Sigmoid colon (tissue), 7 donors: ENCODE results near the gene CDH13. TPM values are rescaled to one million over a fixed set of nuclear protein-coding genes. Genes with fewer than 3 reads are reported as not detected.

Source experiments
- DNase-seq: peaks from one replicate; pipeline ENCODE4 v3.0.0-alpha.2; 2019
- H3K27ac ChIP-seq, 4 donors: fragments of 200-600 bp; sonication (generic); one replicate each; pipeline ENCODE4 v1.5.1; 2016 to 2019; ENCODE audit warnings: mild to moderate bottlenecking in 1 of 4
- H3K27me3 ChIP-seq, 3 donors: fragments of 200-600 bp; sonication (generic); one replicate each; pipeline ENCODE4 v1.5.1; 2019; ENCODE audit warnings: mild to moderate bottlenecking in 1 of 3
- H3K36me3 ChIP-seq, 4 donors: fragments of 200-600 bp; sonication (generic); one replicate each; pipeline ENCODE4 v1.5.1; 2016 to 2019
- H3K4me1 ChIP-seq, 4 donors: fragments of 200-600 bp; sonication (generic); one replicate each; pipeline ENCODE4 v1.5.1; 2017 to 2019
- H3K4me3 ChIP-seq, 4 donors: fragments of 200-600 bp; sonication (generic); one replicate each; pipeline ENCODE4 v1.5.1; 2017 to 2019; ENCODE audit warnings: mild to moderate bottlenecking in 2 of 4, moderate library complexity in 1 of 4
- H3K9me3 ChIP-seq, 4 donors: fragments of 200-600 bp in 3 of 4; sonication (generic) in 3 of 4; one replicate each; pipeline versions ENCODE4 v1.5.1 to v1.6.1; 2013 to 2019
- EP300 ChIP-seq, 4 donors: sonication (generic); formaldehyde crosslinking; IDR thresholded peaks; one replicate each; pipeline ENCODE4 v1.6.1; 2017; ENCODE audit warnings: antibody characterized with exemption in 4 of 4
- POLR2A ChIP-seq, 2 donors: fragments of 450-650 bp; IDR thresholded peaks; one replicate each; pipeline ENCODE4 v1.6.1; 2016; ENCODE audit warnings: antibody characterized with exemption in 2 of 2, mild to moderate bottlenecking in 2 of 2, moderate library complexity in 2 of 2
- POLR2AphosphoS5 ChIP-seq, 4 donors: sonication (generic); formaldehyde crosslinking; IDR thresholded peaks; one replicate each; pipeline ENCODE4 v1.6.1; 2017; ENCODE audit warnings: antibody characterized with exemption in 4 of 4
- WGBS, 2 donors: extraction: QIAGEN DNeasy Blood & Tissue Kit; methylation state at CpG; one replicate each; pipeline ENCODE4 v1.1.7; 2013; 5-methylcytosine and 5-hydroxymethylcytosine counted together
- intact Hi-C: fragments of 100-400 bp; cut with DNase I; formaldehyde crosslinking; loops from one replicate; pipeline ENCODE4 v1.15.1; 2023
- polyA plus RNA-seq, 3 donors: library from polyadenylated mRNA; stranded (reverse); fragments of 200-250 nt; gene quantifications; one replicate each; pipeline ENCODE4 v1.2.3, GENCODE V29; 2013
- total RNA-seq, 4 donors: library from RNA; depleted of rRNA; stranded (reverse); fragments of >200 nt; gene quantifications; one replicate each; pipeline ENCODE4 v1.1.0, GENCODE V29; 2016
- TF ChIP-seq, protein P1 (sequence below), 4 experiments: fragments of 450-650 bp in 3 of 4; fragments of 200-600 bp in 1 of 4; IDR thresholded peaks; one replicate each; pipeline ENCODE4 v1.5.1; 2016 to 2019; ENCODE audit warnings: antibody characterized with exemption in 4 of 4, mild to moderate bottlenecking in 3 of 4, moderate library complexity in 2 of 4
- donor health status: healthy with polysubstance abuse.
- donor health status: Bipolar disorder and iron deficiency.
- donor health status: healthy.

The CDH13 gene
- total and polyA plus RNA-seq, 7 donors: 0.60 to 17.6 (median 11.8) TPM

DNA sequence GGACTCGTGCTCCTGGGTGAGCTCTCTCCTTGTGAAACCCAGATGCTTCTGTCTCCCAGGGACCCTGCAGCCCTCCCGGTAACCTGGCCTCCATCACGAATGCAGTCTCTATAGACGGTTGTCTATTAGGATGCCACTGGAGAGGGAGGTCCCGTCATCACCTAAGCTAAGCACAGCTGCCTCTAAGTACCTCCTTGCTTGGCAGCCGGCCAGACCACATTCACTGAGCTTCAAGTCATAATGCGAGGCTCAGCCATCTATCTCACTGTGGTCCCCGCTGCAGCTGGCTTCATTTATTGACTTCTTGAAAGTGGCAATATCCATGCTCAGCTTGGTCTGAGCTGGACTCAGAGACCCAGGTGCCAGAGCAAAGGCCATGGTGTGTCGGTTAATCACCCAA lies 1106.5 kb downstream of the CDH13 start:
- Histone ChIP-seq H3K9me3 (no peaks in the 10 kb centered on the region), H3K27ac (no peak overlapping the region), H3K36me3 (no peaks in the 10 kb centered on the region), H3K27me3 (no peaks in the 10 kb centered on the region), H3K4me3 (no peak overlapping the region), H3K4me1 (no peaks in the 10 kb centered on the region)
- no peak for DNase-seq
- intact Hi-C loops: no loop called here
- 64 to 71% methylated on average over 9 of the region's 9 CpGs for WGBS, 2 donors
- TF ChIP-seq, protein P1, sequence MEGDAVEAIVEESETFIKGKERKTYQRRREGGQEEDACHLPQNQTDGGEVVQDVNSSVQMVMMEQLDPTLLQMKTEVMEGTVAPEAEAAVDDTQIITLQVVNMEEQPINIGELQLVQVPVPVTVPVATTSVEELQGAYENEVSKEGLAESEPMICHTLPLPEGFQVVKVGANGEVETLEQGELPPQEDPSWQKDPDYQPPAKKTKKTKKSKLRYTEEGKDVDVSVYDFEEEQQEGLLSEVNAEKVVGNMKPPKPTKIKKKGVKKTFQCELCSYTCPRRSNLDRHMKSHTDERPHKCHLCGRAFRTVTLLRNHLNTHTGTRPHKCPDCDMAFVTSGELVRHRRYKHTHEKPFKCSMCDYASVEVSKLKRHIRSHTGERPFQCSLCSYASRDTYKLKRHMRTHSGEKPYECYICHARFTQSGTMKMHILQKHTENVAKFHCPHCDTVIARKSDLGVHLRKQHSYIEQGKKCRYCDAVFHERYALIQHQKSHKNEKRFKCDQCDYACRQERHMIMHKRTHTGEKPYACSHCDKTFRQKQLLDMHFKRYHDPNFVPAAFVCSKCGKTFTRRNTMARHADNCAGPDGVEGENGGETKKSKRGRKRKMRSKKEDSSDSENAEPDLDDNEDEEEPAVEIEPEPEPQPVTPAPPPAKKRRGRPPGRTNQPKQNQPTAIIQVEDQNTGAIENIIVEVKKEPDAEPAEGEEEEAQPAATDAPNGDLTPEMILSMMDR (IDR thresholded peaks at IDR 0.05): no peak
- no peak for TF ChIP-seq POLR2A (IDR thresholded peaks at IDR 0.05)
- no peak for TF ChIP-seq POLR2AphosphoS5 (IDR thresholded peaks at IDR 0.05)
- TF ChIP-seq EP300 (IDR thresholded peaks at IDR 0.05): no peak

DNA sequence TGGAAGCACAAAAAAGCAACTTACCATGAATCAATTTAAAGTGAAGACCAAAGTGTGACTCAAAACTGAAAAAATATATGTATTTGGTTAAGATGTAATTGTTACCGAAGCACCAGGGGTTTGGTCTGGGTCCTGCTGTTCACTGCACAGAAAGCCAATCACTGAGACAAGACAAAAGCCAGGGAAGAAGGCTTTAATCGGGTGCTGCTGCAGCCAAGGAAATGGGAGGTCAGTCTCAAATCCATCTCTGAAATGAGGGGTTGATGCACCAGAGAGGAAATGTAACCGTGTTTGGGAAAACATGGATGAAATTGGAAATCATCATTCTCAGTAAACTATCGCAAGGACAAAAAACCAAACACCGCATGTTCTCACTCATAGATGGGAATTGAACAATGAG lies 1107.4 kb downstream of the CDH13 start:
- intact Hi-C loops: no loop called here
- DNase-seq: no peak
- no peaks in the 10 kb centered on the region for H3K9me3 ChIP-seq
- TF ChIP-seq EP300 (IDR thresholded peaks at IDR 0.05): no peak
- no peak for TF ChIP-seq POLR2A (IDR thresholded peaks at IDR 0.05)
- TF ChIP-seq POLR2AphosphoS5 (IDR thresholded peaks at IDR 0.05): no peak
- TF ChIP-seq, protein P1 (IDR thresholded peaks at IDR 0.05): no peak
- H3K4me3 ChIP-seq: no peak overlapping the region
- H3K27ac ChIP-seq: no peak overlapping the region
- no peaks in the 10 kb centered on the region for H3K36me3 ChIP-seq
- no peaks in the 10 kb centered on the region for H3K27me3 ChIP-seq
- 77 to 78% methylated on average over 5 of the region's 5 CpGs for WGBS, 2 donors
- H3K4me1 ChIP-seq: no peaks in the 10 kb centered on the region

DNA sequence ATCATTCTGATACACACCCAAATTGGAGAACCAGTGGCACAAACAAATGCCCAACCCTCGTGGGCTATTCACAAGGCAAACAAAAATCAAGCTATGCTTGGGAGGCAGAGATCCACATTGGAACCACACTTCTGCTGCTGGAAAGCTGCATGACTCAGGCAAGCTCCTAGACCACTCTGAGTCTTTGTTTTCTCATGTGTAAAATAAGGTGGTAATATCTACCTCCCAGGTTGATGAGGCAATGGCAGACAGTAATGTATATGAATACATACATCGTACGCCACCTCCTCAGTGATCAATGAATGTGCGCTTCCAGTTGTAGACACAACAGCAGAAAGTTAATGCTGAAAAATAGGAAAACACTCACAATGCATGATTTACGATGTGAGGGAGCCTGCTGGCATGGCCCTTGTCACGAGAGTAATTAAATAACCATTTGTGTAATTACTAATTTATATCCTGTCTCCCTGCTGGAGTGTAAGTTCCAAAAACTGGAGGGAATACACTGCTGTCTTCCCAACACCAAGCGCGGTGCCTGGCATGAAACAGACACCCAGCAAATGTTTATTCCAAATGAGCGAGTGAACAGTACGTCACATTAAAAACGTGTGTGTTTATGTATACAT lies 1111.1 kb downstream of the CDH13 start:
- no peak overlapping the region for H3K27ac ChIP-seq
- no peak overlapping the region for H3K4me3 ChIP-seq
- no peaks in the 10 kb centered on the region for H3K27me3 ChIP-seq
- H3K4me1 ChIP-seq: no peaks in the 10 kb centered on the region
- H3K36me3 ChIP-seq: no peaks in the 10 kb centered on the region
- TF ChIP-seq, protein P1 (IDR thresholded peaks at IDR 0.05): no peak
- TF ChIP-seq POLR2AphosphoS5 (IDR thresholded peaks at IDR 0.05) (no peak), EP300 (IDR thresholded peaks at IDR 0.05) (no peak), POLR2A (IDR thresholded peaks at IDR 0.05) (no peak)
- H3K9me3 ChIP-seq: no peaks in the 10 kb centered on the region
- no peak for DNase-seq
- intact Hi-C loops: no loop called here
- 72 to 74% methylated on average over 11 of the region's 11 CpGs for WGBS, 2 donors

DNA sequence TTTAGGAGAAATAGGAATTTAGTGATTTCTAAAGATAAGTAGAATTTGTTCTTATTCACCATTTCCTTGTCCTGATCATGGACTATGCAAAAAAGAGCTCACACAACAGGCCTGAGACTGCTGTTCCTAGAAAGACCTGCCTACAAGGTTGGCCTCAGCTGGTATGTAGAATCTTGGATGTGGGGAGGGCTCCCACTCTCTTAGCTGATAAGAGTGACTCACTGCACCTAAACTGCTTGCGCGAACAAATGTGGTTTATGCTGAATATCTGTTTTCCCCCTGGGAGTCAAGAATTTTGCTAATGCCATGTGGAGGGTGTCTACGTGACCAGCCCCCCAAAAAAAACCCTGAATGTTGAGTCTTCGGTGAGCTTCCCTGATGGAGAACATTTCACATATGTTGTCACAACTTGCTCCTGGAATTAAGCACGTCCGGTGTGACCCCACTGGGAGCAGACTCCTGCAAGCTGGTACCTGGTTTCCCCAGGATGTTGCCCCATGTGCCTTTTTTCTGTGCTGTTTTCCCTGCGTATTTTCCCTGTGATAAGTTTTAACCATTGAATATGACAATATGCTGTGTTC lies 1112.2 kb downstream of the CDH13 start:
- no peak for DNase-seq
- Histone ChIP-seq H3K27me3 (no peaks in the 10 kb centered on the region), H3K27ac (no peak overlapping the region), H3K36me3 (no peaks in the 10 kb centered on the region), H3K9me3 (no peaks in the 10 kb centered on the region), H3K4me3 (no peak overlapping the region), H3K4me1 (no peaks in the 10 kb centered on the region)
- TF ChIP-seq, protein P1 (IDR thresholded peaks at IDR 0.05): no peak
- TF ChIP-seq POLR2A (IDR thresholded peaks at IDR 0.05): no peak
- TF ChIP-seq POLR2AphosphoS5 (IDR thresholded peaks at IDR 0.05): no peak
- no peak for TF ChIP-seq EP300 (IDR thresholded peaks at IDR 0.05)
- intact Hi-C loops: no loop called here
- WGBS, 2 donors: 89 to 93% methylated on average over 7 of the region's 7 CpGs
